Activated naive CD8-positive, alpha-beta T cell treated with anti-CD3 and anti-CD28 coated beads, Interleukin-2, amount 10 ng/mL, durations not matched to agents 7 days and 5 days (primary cell): ENCODE data around the gene MRPL21. TPM values are rescaled to one million over a fixed set of nuclear protein-coding genes. Genes with fewer than 3 reads are reported as not detected.
"Not testable (repeated sequence)": the region's sequence is repeated elsewhere in the genome, so short reads cannot be mapped to it uniquely, and the experiment has no call there.

Experiments used
- ATAC-seq: fragments of 150-1000 bp; cut with Tn5 transposase; one replicate; pipeline ENCODE4 v1.10.0; 2021; ENCODE audit warnings: low read depth, moderate library complexity
- POLR2A ChIA-PET: fragments of 350-600 bp; sonication (Branson Sonifier 250); formaldehyde crosslinking; loops from one replicate; lab custom pipeline; 2021; ENCODE audit warnings: antibody characterized with exemption; lab: Charles Lee
- DNase-seq: peaks from one replicate; pipeline ENCODE4 v3.0.0; 2021
- H3K27ac Mint-ChIP-seq: one replicate; pipeline ENCODE4 v1.8.0; 2022; ENCODE audit warnings: mild to moderate bottlenecking, mixed read lengths
- H3K27me3 Mint-ChIP-seq: one replicate; pipeline ENCODE4 v1.8.0; 2022; ENCODE audit warnings: mild to moderate bottlenecking, moderate library complexity, mixed read lengths
- H3K36me3 Mint-ChIP-seq: one replicate; pipeline ENCODE4 v1.8.0; 2021; ENCODE audit warnings: mild to moderate bottlenecking, mixed read lengths
- H3K4me1 Mint-ChIP-seq: one replicate; pipeline ENCODE4 v1.8.0; 2021; ENCODE audit warnings: mixed read lengths
- H3K4me3 Mint-ChIP-seq: one replicate; pipeline ENCODE4 v1.8.0; 2022; ENCODE audit warnings: mild to moderate bottlenecking, moderate library complexity, mixed read lengths
- H3K9me3 Mint-ChIP-seq: one replicate; pipeline ENCODE4 v1.8.0; 2021; ENCODE audit warnings: mixed read lengths
- total RNA-seq, 2 experiments: library from RNA; stranded (reverse); gene quantifications; one replicate each; pipeline ENCODE4 v1.2.3, GENCODE V29; 2021

The MRPL21 gene
- total RNA-seq, 2 experiments from 2014 or later, result 46.9 to 49.3 TPM

DNA sequence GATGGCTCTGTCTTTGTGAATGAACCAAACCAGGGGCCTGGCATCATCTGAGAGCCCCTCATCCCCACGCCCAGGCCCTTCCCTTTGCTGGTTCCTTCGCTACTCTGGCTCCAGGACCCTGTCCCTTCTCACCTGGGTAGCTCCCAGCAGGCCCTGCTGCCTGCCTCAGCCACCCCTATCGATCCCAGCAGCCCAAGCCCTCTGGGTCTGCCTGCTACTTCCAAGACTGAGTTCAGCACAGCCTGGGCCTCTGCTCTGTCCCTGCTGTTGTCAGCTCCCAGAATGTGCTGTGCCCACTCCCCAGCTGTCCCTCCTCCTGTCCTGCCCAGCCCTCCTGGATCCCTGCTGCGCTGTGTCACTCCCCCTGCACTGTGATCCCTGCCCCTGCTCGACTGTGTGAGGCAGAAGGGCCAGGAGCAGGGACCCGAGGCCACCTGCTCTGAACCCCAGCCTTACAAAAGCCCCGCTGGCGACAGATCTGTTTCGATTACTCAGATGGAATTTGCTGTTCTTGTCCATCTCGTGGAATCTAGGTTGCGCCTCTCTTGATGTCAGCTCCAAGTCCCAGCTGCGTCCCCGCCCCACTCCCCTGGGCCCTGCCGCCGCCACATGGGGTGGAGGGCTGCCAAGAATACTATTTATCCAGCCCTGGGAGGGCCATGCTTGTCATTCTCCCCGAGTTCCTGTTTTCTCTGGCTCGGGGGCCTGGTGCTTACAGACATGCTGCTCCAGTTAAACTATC, 13.0 kb downstream of the MRPL21 start:
- no peak for DNase-seq
- H3K27me3 Mint-ChIP-seq, result no peaks in the 10 kb centered on the region
- no peak overlapping the region for H3K4me3 Mint-ChIP-seq
- H3K27ac Mint-ChIP-seq, result no peak overlapping the region
- POLR2A ChIA-PET, result no interaction called here
- no peak for ATAC-seq
- H3K36me3 Mint-ChIP-seq, result peaks cover 13% of the 10 kb centered on the region
- no peaks in the 10 kb centered on the region for H3K4me1 Mint-ChIP-seq
- no peaks in the 10 kb centered on the region for H3K9me3 Mint-ChIP-seq

DNA sequence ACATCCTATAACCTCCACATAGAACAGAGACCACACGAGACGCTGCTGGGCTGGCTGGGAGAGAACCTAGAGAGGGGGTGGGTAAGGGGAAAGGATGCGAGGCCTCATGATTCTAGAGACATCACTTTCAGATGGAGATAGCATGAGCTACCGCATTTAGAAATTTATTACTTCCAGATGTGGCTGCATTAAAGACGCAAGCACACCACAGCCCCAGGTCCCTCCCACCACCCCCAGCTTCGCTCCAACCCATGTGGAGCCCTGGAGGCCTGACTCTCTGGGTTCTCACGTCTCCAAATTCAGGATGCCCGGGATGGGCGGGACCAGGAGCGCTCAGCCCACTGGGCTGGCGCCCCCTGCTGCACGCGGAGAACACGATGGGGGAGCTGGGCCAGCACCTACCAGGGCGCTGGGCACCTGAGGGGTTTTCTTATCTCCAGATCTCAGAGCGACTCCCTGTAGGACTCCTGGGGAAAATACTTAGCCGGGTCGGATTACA, 13.6 kb downstream of the MRPL21 start:
- no peaks in the 10 kb centered on the region for H3K27me3 Mint-ChIP-seq
- no peak for DNase-seq
- H3K27ac Mint-ChIP-seq, result no peak overlapping the region
- no peaks in the 10 kb centered on the region for H3K4me1 Mint-ChIP-seq
- POLR2A ChIA-PET, result no interaction called here
- H3K36me3 Mint-ChIP-seq, result peaks cover 13% of the 10 kb centered on the region
- no peak for ATAC-seq
- no peaks in the 10 kb centered on the region for H3K9me3 Mint-ChIP-seq
- H3K4me3 Mint-ChIP-seq, result no peak overlapping the region

- POLR2A ChIA-PET, H3K4me1 Mint-ChIP-seq, ATAC-seq, H3K4me3 Mint-ChIP-seq, H3K27me3 Mint-ChIP-seq, H3K27ac Mint-ChIP-seq, H3K36me3 Mint-ChIP-seq, DNase-seq, H3K9me3 Mint-ChIP-seq: not testable (repeated sequence)
These were observed 18.8 kb downstream of the MRPL21 start for GRCh38 chr11:68884827-68885226.

- ATAC-seq, result no peak
- no peak overlapping the region for H3K4me3 Mint-ChIP-seq
- no peak for DNase-seq
- no peak overlapping the region for H3K27ac Mint-ChIP-seq
- POLR2A ChIA-PET, result no interaction called here
- no peaks in the 10 kb centered on the region for H3K4me1 Mint-ChIP-seq
- no peaks in the 10 kb centered on the region for H3K27me3 Mint-ChIP-seq
- H3K36me3 Mint-ChIP-seq, result peaks cover 2% of the 10 kb centered on the region
- no peaks in the 10 kb centered on the region for H3K9me3 Mint-ChIP-seq
These were observed 21.2 kb downstream of the MRPL21 start for GRCh38 chr11:68882391-68882790.

DNA sequence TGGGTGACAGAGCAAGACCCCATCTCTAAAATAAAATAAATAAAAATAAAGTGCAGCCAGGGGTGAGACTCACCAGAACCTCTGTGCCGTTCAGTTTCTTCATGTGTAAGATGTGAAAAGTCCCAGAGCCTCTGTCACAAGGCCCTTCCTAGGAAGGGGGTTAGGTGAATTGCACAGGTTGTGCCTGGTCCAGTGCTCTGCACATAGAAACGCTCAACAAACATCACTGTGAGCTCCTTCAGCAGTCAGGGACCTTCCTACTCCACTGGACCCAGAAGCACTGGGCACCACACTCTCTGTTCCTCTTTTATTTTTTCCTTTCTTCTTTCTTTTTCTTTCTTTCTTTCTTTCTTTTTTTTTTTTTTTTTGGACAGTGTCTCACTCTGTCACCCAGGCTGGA, 22.3 kb downstream of the MRPL21 start:
- H3K4me3 Mint-ChIP-seq, result no peak overlapping the region
- POLR2A ChIA-PET, result no interaction called here
- peaks cover 2% of the 10 kb centered on the region for H3K36me3 Mint-ChIP-seq
- no peaks in the 10 kb centered on the region for H3K27me3 Mint-ChIP-seq
- no peak overlapping the region for H3K27ac Mint-ChIP-seq
- ATAC-seq (no peak), DNase-seq (no peak)
- no peaks in the 10 kb centered on the region for H3K9me3 Mint-ChIP-seq
- no peaks in the 10 kb centered on the region for H3K4me1 Mint-ChIP-seq

- Mint-ChIP-seq H3K4me1 (no peaks in the 10 kb centered on the region), H3K27ac (no peak overlapping the region), H3K36me3 (peaks cover 2% of the 10 kb centered on the region), H3K27me3 (no peaks in the 10 kb centered on the region), H3K9me3 (no peaks in the 10 kb centered on the region), H3K4me3 (no peak overlapping the region)
- ATAC-seq, result no peak
- POLR2A ChIA-PET, result no interaction called here
- DNase-seq, result no peak
These were observed 22.8 kb downstream of the MRPL21 start for GRCh38 chr11:68880851-68881250.

DNA sequence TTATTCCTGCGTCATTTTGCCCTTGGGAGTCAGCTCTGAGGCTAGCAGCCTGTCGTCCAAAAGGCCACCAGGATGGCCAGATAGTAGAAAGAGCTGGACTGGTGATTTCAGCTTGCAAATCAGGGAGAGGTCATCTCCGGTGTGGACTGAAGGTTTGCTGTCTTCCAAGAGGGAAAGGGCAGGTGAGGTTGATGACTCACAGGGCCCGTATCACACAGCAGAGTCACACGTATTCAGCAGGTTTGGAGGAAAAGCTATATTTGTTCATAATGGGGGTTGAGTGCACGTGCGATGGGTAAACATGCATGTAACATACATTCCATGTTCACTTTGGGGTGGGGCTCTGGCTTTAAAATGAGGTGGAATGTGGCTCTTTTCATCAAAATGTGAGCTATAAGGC, 25.6 kb downstream of the MRPL21 start:
- DNase-seq (no peak), ATAC-seq (no peak)
- H3K9me3 Mint-ChIP-seq, result no peaks in the 10 kb centered on the region
- peaks cover 2% of the 10 kb centered on the region for H3K36me3 Mint-ChIP-seq
- no peak overlapping the region for H3K4me3 Mint-ChIP-seq
- H3K27ac Mint-ChIP-seq, result no peak overlapping the region
- H3K4me1 Mint-ChIP-seq, result peaks cover 2% of the 10 kb centered on the region
- POLR2A ChIA-PET, result no interaction called here
- H3K27me3 Mint-ChIP-seq, result peaks cover 2% of the 10 kb centered on the region

DNA sequence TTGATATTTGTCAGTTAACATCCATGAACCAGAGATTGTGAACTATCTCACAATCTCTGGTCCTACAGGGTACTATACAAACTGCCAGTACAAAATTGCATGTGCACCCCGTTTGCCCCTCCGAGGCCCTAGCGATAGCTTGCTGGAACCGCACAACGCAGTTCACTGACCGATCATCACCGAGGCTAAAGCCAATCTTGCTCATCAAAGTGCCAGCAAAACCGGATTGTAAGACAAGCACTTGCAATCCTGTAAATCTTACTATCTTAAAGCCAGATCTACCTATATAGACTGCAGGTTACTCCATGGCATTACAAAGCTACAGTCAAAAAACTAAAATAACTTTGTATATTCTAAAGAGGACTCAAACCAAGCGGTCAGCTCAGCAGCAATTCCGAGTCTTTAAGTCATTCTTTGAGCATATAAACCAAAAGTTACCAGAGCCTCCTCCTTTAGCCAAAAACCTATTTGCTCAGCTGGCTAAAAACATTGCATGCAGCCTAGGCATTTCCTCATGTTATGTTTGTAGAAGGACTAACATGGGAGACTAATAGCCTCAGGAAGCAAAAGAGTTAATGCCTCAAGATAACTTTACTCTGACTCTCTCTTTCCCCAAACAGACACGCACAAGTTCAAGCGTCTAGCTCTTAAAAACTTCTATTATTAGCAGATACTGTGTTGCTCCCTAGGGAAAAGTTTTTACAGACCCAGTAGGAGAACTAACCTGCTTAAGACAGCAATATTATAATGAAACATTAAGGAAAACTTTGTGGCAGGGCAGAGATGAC, 31.2 kb downstream of the MRPL21 start:
- ATAC-seq (no peak), DNase-seq (no peak)
- peaks cover 21% of the 10 kb centered on the region for H3K27me3 Mint-ChIP-seq
- POLR2A ChIA-PET, result no interaction called here
- H3K27ac Mint-ChIP-seq, result no peak overlapping the region
- no peak overlapping the region for H3K4me3 Mint-ChIP-seq
- H3K9me3 Mint-ChIP-seq, result no peaks in the 10 kb centered on the region
- peaks cover 16% of the 10 kb centered on the region for H3K4me1 Mint-ChIP-seq
- H3K36me3 Mint-ChIP-seq, result no peaks in the 10 kb centered on the region

DNA sequence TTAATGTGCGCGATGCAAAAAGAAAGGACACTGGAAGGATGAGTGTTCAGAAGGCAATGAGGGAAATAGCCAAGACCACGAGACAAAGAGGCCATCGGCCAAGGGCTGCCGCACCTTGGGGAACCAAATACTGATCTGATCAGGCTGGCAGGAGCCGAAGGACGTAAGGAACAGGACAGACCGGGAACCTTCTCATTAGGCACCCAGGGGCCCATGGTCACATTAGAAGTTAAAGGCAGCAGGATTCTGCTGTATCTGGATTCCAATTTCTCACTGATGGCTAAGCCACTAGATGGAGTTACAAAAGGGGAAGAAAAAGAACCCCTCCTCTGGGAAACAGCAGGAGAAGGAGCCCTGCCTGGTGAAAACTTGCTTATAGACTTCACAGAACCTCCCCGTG, 33.2 kb downstream of the MRPL21 start:
- H3K27ac Mint-ChIP-seq, result no peak overlapping the region
- peak overlapping the region; percentile 84 for H3K4me3 Mint-ChIP-seq
- H3K9me3 Mint-ChIP-seq, result no peaks in the 10 kb centered on the region
- no peak for ATAC-seq
- H3K36me3 Mint-ChIP-seq, result no peaks in the 10 kb centered on the region
- DNase-seq, result no peak
- POLR2A ChIA-PET, result no interaction called here
- H3K4me1 Mint-ChIP-seq, result peaks cover 16% of the 10 kb centered on the region
- peaks cover 21% of the 10 kb centered on the region for H3K27me3 Mint-ChIP-seq

- POLR2A ChIA-PET, result no interaction called here
- no peak overlapping the region for H3K27ac Mint-ChIP-seq
- peaks cover 20% of the 10 kb centered on the region for H3K27me3 Mint-ChIP-seq
- H3K36me3 Mint-ChIP-seq, result no peaks in the 10 kb centered on the region
- ATAC-seq (no peak), DNase-seq (no peak)
- peaks cover 1% of the 10 kb centered on the region for H3K9me3 Mint-ChIP-seq
- peak overlapping the region; percentile 21 for H3K4me3 Mint-ChIP-seq
- H3K4me1 Mint-ChIP-seq, result peaks cover 14% of the 10 kb centered on the region
These were observed 35.3 kb downstream of the MRPL21 start for GRCh38 chr11:68868221-68868835.

GRCh38 chr11:68867066-68867465, 36.6 kb downstream of the MRPL21 start:
- Mint-ChIP-seq H3K9me3 (peaks cover 1% of the 10 kb centered on the region), H3K27ac (no peak overlapping the region), H3K4me3 (no peak overlapping the region), H3K4me1 (peaks cover 14% of the 10 kb centered on the region), H3K27me3 (peaks cover 16% of the 10 kb centered on the region), H3K36me3 (no peaks in the 10 kb centered on the region)
- DNase-seq (no peak), ATAC-seq (no peak)
- POLR2A ChIA-PET, result no interaction called here

GRCh38 chr11:68865241-68865640, 38.4 kb downstream of the MRPL21 start:
- Mint-ChIP-seq H3K27ac (no peak overlapping the region), H3K27me3 (peaks cover 8% of the 10 kb centered on the region), H3K4me3 (no peak overlapping the region), H3K9me3 (peaks cover 1% of the 10 kb centered on the region), H3K36me3 (no peaks in the 10 kb centered on the region), H3K4me1 (peaks cover 12% of the 10 kb centered on the region)
- ATAC-seq (no peak), DNase-seq (no peak)
- POLR2A ChIA-PET, result no interaction called here

DNA sequence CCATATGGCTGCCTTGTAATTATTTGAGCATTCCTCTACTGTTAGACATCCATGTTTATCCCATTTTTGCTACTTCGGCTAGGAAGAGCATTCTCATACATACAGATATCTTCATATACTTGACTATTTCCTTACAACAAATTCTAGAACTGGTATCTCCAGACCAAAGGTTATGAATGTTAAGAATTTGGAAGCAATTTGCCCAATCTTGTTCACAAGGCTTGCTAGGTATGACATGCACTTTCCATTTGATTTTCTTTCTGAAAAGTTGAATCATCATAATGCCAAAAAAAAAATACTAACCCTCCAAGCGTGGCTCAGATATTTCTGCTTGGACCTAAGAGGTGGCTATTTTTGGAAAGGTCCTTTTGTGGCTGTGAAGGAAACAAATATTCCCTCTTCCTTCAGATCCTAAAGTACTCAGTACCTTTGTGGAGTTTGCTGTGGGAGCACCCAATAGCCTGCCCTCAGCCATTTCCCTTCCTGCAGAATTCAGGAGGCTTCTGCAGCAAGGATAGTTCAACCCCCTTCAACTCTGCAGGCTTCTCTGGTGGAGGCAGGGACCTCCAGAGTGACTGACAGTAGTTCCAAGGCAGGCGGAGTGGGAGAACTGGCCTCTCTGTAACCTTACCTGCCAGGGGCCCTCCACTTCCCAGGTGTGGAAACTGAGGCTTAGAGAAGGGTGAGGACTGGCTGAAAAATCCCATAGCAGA, 39.9 kb downstream of the MRPL21 start:
- Mint-ChIP-seq H3K9me3 (peaks cover 1% of the 10 kb centered on the region), H3K4me1 (peaks cover 2% of the 10 kb centered on the region), H3K27ac (no peak overlapping the region), H3K36me3 (no peaks in the 10 kb centered on the region), H3K4me3 (no peak overlapping the region), H3K27me3 (no peaks in the 10 kb centered on the region)
- ATAC-seq (no peak), DNase-seq (no peak)
- POLR2A ChIA-PET, result no interaction called here
